AG09309 (cell line): ENCODE data around the gene ZCCHC3.
"Not testable (repeated sequence)": the region's sequence is repeated elsewhere in the genome, so short reads cannot be mapped to it uniquely, and the experiment has no call there.

Experiments used
- DNase-seq: peaks from one replicate; pipeline ENCODE4 v3.0.0-alpha.2; 2010; ENCODE audit warnings: low read depth
- H3K4me3 ChIP-seq: 2 replicates; pipeline ENCODE4 v1.5.1; 2011; ENCODE audit warnings: mild to moderate bottlenecking, low read depth, low read length, moderate library complexity; ENCODE audit not compliant: control insufficient read depth
- CTCF ChIP-seq: IDR thresholded peaks from 2 replicates; pipeline ENCODE4 v1.5.1; 2011; ENCODE audit warnings: mild to moderate bottlenecking, low read depth, low read length, inconsistent platforms; ENCODE audit not compliant: insufficient read depth, control insufficient read depth; ENCODE audit errors: missing control alignments

Gene ZCCHC3, protein sequence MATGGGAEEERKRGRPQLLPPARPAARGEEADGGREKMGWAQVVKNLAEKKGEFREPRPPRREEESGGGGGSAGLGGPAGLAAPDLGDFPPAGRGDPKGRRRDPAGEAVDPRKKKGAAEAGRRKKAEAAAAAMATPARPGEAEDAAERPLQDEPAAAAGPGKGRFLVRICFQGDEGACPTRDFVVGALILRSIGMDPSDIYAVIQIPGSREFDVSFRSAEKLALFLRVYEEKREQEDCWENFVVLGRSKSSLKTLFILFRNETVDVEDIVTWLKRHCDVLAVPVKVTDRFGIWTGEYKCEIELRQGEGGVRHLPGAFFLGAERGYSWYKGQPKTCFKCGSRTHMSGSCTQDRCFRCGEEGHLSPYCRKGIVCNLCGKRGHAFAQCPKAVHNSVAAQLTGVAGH

GRCh38 chr20:297098-297924 is at the start of gene ZCCHC3:
Gene ZCCHC3 (plus strand): TSS chr20:297570. CDS start chr20:297587, 17 bp downstream.
- H3K4me3 ChIP-seq = peak within 1 kb of the TSS; percentile 84
- peak; percentile 80 for DNase-seq
- no peak for TF ChIP-seq CTCF

GRCh38 chr20:251354-251753 is 46.0 kb upstream of the ZCCHC3 start:
- TF ChIP-seq CTCF = no peak
- DNase-seq = no peak
- H3K4me3 ChIP-seq = no peak overlapping the region

- TF ChIP-seq CTCF = no peak
- DNase-seq = no peak
- no peak overlapping the region for H3K4me3 ChIP-seq
Observed at GRCh38 chr20:252801-253200, 44.6 kb upstream of the ZCCHC3 start.

- H3K4me3 ChIP-seq = not testable (repeated sequence)
Observed at GRCh38 chr20:253447-253846, 43.9 kb upstream of the ZCCHC3 start.

DNA sequence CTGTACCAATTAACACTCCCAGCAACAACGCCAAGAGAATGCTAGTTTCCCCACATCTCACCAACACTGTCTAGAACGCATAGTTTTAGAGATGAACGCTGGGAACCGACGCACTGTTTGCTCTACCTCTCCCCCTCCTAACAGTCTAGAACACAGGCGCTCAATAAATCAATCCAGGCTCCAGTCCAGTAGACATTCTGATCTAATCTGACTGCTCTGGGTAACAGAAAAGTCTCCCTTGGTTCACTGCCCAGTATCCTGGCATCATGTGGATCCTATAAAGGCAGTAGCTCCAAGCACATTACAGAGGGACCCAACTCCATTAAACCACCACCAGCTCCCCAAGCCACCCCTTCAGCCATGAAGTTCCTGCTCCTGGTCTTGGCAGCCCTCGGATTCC is 40.0 kb upstream of the ZCCHC3 start, which contains the start of gene DEFB132:
Gene DEFB132 (plus strand): TSS at position 306 of the 400 bp plus-strand sequence. CDS start 55 bp downstream, at position 361.
- DNase-seq = no peak
- H3K4me3 ChIP-seq = no peak within 1 kb of the TSS
- TF ChIP-seq CTCF = no peak

More at GRCh38 chr20:253447-253846, 43.9 kb upstream of the ZCCHC3 start:
- DNase-seq = not testable (repeated sequence)

DNA sequence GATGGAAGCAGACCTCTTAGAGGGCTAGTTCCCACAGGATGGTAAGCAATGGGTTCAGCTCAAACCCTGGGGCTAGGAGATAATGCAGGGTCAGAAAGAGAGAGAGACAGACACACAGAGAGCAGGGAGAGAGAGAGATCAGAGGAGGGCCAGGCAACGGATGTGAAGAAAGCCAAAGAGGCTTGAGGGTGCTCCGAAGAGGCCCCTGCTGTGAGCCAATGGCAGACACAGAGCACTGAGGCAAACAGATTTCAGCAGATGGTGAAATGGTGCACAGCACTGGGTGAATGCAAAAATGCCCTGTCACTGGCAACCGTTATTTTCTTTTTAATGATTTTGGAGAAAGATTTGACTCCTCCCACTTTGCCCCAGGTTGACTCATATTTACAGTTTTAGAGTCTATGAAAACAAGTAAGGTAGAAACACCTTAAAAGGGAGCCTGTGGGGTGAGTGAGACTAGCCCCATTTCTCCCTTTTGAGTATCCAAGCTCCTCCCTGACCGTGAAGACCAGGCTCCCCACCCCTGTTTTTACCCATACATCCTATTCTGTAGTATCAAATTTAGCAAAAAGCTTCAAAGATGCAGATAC is 39.0 kb upstream of the ZCCHC3 start:
- H3K4me3 ChIP-seq = no peak overlapping the region
- TF ChIP-seq CTCF = no peak
- no peak for DNase-seq
